GM08714 (cell line): ENCODE measurements around the gene FTSJ3.
A peak's percentile ranks its signal among the peaks of the same experiment; 100 is the strongest.

Experiments used
- H3K4me3 ChIP-seq: fragments of 200-500 bp; sonication (Bioruptor generic); 2 replicates; pipeline ENCODE4 v1.5.1; 2014; ENCODE audit warnings: mild to moderate bottlenecking, low read length, inconsistent platforms
- ZNF274 ChIP-seq: IDR thresholded peaks from 2 replicates; pipeline ENCODE4 v1.6.1; 2012; ENCODE audit warnings: mild to moderate bottlenecking, low read depth, low read length

Gene FTSJ3

DNA sequence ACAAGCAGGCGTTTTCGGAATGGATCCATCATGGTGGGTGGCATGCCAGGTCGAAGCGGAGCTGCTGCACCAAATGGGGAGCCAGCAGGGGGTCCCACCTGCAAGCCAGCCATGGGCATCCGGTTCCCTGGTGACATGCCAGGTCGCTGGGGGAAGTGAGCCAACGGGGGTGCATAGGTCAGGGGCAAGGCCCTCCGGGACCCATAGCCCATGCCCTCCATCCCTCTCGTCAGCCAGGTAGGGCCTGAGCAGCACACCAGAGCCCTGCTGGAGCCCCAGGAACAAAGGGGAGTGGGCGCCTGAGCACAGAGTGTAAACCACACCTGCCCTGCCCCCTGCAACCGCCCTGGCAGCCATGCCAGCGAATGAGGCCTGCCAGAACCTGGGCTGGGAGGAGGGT lies 10.0 kb upstream of the FTSJ3 start:
- TF ChIP-seq ZNF274: no peak
- H3K4me3 ChIP-seq: no peak overlapping the region

DNA sequence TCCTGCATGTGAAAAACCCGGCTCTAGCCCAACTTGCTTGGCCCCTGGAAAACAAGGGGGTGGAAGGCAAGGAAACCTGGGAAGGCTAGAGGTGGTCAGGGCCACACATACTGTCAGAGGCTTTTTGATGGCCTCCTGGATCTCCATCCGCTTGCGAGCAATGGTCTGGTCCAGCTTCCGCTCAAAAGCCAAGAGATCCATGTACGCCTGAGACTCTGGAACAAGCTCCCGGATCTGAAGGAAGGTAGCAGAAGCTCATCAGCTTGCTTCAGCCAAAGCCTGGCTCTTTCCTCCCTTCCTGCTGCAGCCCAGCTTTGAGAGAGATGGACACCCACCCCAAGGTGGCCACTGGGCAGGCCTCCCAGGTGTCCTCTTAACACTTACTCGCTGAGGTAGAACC lies 9.3 kb upstream of the FTSJ3 start:
- H3K4me3 ChIP-seq: no peak overlapping the region
- TF ChIP-seq ZNF274: no peak

DNA sequence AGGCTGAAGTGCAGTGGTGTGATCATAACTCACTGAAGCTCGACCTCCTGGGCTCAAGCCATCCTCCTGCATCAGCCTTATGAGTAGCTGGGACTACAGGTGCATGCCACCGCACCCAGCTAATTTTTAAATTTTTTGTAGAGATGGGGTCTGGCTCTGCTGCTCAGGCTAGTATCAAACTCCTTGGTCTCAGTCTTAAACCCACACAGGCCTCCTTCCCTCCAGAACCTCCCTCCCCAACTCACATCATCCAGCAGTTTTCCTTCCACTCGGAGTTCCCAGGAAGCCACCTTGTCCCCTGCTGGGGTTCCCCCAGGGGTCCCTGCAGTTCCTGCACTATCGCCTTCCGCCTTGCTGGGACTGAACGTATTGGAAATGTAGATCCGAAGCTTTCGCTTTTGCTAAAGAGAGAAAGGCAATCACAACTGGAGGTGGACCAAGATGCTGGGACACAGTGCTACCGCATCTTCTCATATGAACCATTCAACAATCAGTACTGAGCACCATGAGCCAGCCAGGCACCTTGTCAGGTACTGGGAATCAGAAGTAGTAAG lies 7.8 kb upstream of the FTSJ3 start:
- H3K4me3 ChIP-seq: no peak overlapping the region
- TF ChIP-seq ZNF274: no peak

DNA sequence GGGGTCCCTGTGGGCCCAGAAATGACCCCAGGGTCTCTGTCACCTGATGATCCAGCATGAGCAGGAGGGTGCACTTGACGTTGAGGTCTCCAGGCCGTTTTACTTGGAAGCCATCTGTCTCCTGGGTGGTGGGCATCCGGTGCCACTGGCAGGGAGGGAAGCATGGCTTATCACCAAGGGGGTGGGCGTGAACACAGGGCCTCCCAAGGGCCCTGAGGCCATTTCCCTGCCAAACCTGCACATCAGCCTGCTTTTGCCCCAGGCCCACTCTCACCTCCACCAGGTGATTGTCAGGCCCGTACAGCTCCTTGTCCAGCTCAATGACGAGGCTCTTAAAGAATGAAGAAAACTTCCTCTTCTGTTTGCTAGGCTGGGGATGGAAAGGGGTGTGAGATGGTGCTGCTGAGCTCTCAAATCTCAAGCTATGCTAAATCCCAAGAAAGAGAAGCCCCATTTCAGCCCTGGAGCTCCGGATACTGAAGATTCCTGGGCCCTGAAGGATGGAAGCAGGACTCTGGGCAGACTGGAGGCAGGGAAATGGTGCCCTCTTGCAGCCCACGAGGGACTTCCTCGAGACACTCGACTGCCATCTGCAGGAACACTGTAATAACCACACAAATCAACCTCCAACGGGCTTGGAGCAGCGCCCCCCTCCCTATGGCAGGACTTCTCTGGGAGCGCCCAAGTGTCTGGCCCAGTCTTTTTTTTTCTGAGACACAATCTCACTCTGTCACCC lies 7.1 kb upstream of the FTSJ3 start:
- no peak for TF ChIP-seq ZNF274

DNA sequence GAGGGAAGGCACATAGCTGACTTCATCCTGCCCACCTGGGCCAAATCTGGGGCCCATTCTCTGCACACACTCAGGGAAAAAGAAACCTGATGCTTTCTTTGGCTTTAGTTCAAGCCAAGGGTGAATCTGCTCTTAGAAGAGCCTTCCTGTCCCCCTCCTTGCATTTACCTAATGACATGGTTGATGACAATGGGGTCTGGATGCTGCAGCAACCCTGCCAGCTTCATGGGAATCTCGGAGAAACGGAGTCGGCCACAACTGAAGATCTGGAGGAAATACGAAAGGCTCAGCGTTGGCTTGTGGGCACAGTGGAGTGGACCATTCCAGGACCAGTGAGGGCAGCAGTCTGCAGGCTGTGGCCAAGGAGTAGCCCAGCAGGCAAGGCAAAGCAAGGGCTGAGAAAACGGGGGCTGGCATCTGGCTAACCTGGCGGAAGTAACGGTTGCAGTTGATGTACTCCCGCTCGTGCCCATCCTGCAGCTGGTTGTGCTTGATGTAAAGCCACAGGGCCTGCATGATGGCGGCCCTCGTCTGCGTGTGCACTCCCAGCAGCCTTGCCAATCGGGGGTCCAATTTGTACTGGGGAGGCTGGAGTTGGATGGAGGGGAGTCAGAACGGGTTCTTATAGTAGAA lies 6.4 kb upstream of the FTSJ3 start:
- H3K4me3 ChIP-seq: no peak overlapping the region
- no peak for TF ChIP-seq ZNF274

More for the DNA sequence above, 7.1 kb upstream of the FTSJ3 start:
- no peak overlapping the region for H3K4me3 ChIP-seq

DNA sequence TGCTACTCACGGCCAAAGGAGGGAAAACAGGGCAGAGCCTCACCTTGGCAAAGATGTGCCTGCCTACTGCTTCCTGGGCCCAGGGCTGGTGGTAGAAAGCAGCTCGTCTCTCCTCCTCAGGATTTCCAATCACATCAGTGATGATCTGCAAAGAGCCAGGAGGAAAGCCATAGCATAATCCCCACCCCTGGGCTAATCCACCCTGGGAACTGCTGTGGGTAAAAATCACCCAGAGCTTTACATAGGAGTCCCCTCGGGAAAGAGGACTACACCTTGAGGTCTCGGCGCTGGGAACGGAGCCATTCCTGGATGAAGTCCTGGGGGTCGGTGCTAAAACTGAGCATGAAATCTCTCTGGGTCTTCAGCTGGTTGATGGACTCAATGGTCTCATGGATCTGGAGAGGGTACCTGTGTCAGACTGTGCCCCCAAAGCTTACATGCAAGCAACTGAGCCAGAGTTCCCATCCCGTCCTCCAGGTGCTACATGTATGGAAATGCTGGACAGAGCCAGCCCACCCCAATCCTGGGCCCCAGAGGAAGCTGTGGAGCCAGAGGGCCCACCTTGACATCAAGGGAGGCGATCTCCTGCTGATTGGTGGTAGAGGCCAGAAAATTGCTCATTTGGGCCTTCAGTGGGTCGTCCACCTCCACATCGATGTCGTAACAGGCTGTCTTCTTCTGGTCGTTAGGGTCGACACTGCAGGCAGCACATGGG lies 5.7 kb upstream of the FTSJ3 start:
- H3K4me3 ChIP-seq: no peak overlapping the region
- TF ChIP-seq ZNF274: no peak

DNA sequence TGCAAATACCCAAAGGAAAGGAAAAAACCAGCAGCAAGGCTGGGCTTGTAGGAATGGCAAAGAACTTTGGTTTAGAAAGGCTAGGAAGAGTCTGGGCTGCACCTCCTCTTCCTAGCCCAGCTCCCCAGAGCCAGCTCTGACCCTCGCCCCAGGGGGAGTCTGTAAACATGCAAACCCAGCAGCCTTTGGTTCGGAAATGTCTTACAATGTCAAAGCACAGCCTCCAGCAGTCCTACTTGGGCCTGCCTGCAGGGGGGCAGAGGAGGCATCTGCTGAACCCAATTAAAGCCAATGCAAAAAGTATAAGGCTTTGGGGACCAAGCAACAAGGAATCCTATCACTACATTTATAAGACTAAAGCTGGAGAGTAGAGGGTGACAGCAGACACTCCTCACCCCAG lies 5.0 kb upstream of the FTSJ3 start:
- H3K4me3 ChIP-seq: no peak overlapping the region
- TF ChIP-seq ZNF274: no peak

DNA sequence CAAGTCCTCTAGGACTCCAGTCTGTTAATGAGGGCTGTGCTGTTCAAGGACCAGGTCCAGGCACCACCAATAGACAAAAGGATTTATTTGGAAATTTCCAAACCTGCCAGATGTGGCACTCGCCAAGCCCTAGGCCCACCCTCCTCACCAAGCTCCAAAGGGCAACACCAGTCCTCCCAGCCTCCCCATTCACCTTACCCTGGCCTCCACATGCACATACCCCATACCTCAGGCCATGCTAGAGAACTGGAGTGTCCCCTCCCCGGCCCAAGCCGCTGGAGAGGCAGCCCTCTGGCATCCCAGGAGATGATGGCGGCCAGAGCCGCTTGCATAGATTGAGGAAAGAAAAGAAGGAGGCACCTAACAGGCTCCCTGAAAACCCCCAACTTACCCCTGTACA lies 4.6 kb upstream of the FTSJ3 start:
- no peak overlapping the region for H3K4me3 ChIP-seq
- no peak for TF ChIP-seq ZNF274

DNA sequence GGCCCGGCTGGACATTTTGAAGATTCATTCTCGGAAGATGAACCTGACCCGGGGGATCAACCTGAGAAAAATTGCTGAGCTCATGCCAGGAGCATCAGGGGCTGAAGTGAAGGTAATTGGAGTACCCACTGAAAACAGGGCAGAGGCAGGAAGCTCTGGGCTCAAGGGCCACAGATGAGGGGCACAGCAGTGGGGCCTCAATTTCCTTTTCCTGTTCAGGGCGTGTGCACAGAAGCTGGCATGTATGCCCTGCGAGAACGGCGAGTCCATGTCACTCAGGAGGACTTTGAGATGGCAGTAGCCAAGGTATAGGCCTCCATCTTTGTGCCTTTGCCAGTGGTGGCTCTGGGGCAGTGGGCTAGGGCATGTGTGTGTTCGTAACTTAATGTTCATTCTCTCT lies 4.0 kb upstream of the FTSJ3 start:
- TF ChIP-seq ZNF274: no peak
- H3K4me3 ChIP-seq: no peak overlapping the region

DNA sequence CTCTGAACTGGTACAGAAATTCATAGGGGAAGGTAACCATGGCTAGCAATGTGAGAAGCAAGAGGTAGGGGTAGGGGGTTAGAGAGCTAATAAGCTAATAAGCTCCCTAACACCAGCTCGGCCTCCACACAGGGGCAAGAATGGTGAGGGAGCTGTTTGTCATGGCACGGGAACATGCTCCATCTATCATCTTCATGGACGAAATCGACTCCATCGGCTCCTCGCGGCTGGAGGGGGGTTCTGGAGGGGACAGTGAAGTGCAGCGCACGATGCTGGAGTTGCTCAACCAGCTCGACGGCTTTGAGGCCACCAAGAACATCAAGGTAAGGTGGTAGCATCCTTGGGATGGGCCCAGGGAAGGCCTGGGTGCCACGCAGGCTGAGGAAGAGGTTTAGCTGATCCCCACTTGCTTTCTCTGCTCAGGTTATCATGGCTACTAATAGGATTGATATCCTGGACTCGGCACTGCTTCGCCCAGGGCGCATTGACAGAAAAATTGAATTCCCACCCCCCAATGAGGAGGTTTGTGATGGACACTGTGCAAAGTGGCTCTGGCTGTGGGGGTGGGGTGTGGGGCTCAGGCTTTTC lies 3.5 kb upstream of the FTSJ3 start:
- TF ChIP-seq ZNF274: no peak

DNA sequence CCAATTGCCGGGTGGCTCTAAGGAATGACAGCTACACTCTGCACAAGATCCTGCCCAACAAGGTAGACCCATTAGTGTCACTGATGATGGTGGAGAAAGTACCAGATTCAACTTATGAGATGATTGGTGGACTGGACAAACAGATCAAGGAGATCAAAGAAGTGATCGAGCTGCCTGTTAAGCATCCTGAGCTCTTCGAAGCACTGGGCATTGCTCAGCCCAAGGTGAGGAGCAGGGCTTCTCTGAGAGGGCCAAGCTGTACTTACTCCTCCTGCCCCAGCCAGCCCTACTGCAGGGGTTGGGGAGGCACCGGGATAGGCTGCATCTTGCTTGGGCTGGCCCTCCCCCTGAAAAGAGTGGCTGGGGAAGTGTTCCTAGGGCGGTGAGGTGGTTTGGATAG lies 2.8 kb upstream of the FTSJ3 start:
- H3K4me3 ChIP-seq: no peak overlapping the region
- TF ChIP-seq ZNF274: no peak

More for the DNA sequence above, 3.5 kb upstream of the FTSJ3 start:
- no peak overlapping the region for H3K4me3 ChIP-seq

DNA sequence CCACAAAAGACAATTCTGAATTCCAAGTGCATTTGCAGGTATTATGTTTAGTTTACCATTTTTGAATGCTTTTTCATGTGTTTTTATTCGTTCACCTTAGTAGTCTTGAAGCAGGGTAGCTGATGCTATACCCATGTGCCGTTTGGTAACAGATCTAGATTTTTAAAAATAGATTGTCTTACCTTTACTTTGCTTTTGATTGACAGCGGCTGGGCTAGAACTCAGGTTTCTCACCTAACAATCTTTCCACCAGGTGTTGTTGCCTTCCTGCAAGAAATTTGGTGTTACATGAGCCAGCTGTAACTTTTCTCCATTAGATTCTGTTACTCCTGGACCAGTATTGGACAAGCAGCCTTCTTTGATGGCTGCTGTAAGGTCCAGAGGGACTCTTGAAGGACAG lies 1.5 kb upstream of the FTSJ3 start:
- TF ChIP-seq ZNF274: no peak
- H3K4me3 ChIP-seq: no peak overlapping the region

DNA sequence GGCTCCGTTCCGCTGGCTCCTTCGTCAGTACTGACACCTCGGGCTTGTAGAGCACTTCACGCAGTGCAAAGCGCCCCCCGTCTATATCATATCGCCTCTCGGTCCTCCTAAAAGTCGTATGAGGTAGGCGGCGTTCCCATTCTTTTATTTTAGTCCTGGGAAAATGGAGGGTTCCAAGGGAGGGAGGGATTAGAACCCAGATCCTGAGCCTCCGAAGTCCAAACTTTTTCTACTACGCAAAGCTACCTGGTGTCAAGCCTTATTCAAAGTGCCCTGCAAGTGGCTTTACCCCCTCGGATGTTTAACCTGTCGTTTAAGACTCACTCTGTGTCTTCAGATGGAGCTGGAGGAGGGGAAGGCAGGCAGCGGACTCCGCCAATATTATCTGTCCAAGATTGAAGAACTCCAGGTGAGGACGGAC lies 348 bp upstream of the FTSJ3 start:
- peak overlapping the region; percentile 78 for H3K4me3 ChIP-seq
- no peak for TF ChIP-seq ZNF274

DNA sequence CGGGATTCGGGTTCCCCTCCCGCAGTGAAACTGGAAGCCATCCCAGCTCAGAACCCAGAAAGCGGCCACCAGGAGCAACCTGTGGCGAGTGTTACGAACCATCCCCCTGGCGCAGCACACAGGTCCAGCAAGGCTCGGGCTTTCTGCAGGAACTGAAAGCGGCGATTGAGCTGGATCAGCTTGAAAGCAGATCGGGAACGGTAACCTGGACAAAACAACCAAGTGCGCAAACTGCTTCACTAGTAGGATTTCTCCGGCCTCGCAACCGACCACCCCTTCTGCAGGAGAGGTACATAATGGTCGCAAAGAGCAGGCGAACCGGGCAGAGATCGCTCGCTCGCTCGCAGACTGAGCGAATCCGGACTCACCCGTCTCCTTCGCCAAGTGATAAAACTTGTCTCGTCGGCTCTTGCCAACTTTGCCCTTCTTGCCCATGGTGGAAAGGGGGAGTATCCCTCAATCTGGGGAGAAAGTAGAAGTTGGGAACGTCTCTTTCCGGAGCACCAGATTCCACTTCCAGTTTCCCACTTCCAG lies 928 bp downstream of the FTSJ3 start:
- H3K4me3 ChIP-seq: peak overlapping the region; percentile 78
- no peak for TF ChIP-seq ZNF274
